Activated CD4-positive, alpha-beta memory T cell treated with anti-CD3 and anti-CD28 coated beads for 36 hours (primary cell): ENCODE results near the gene TACR1. TPM values are rescaled to one million over a fixed set of nuclear protein-coding genes. Genes with fewer than 3 reads are reported as not detected.

Experiments
- CTCF ChIA-PET: fragments of 350-600 bp; sonication (Branson Sonifier 250); formaldehyde crosslinking; loops from one replicate; lab custom pipeline; 2021; ENCODE audit warnings: antibody characterized with exemption, inconsistent platforms; lab: Charles Lee
- POLR2A ChIA-PET: fragments of 350-600 bp; sonication (Branson Sonifier 250); formaldehyde crosslinking; loops from one replicate; lab custom pipeline; 2021; ENCODE audit warnings: antibody characterized with exemption; lab: Charles Lee
- DNase-seq: peaks from one replicate; pipeline ENCODE4 v3.0.0-alpha.2; 2020
- H3K27ac Mint-ChIP-seq: one replicate; pipeline ENCODE4 v1.8.0; 2021; ENCODE audit warnings: mixed read lengths
- H3K27me3 Mint-ChIP-seq: one replicate; pipeline ENCODE4 v1.8.0; 2021; ENCODE audit warnings: mixed read lengths
- H3K36me3 Mint-ChIP-seq: one replicate; pipeline ENCODE4 v1.8.0; 2021; ENCODE audit warnings: mixed read lengths
- H3K4me1 Mint-ChIP-seq: one replicate; pipeline ENCODE4 v1.8.0; 2021; ENCODE audit warnings: low read depth, mixed read lengths
- H3K4me3 Mint-ChIP-seq: one replicate; pipeline ENCODE4 v1.8.0; 2021; ENCODE audit warnings: mild to moderate bottlenecking, mixed read lengths
- H3K9me3 Mint-ChIP-seq: one replicate; pipeline ENCODE4 v1.8.0; 2021; ENCODE audit warnings: mixed read lengths
- intact Hi-C: fragments of 100-400 bp; cut with micrococcal nuclease; formaldehyde crosslinking; loops from one replicate; pipeline ENCODE4 v1.15.1; 2023
- total RNA-seq, 2 experiments: library from RNA; stranded (reverse); gene quantifications; one replicate each; pipeline ENCODE4 v1.2.3, GENCODE V29; 2021

TACR1 gene
- total RNA-seq, 2 experiments from 2014 or later = not detected

DNA sequence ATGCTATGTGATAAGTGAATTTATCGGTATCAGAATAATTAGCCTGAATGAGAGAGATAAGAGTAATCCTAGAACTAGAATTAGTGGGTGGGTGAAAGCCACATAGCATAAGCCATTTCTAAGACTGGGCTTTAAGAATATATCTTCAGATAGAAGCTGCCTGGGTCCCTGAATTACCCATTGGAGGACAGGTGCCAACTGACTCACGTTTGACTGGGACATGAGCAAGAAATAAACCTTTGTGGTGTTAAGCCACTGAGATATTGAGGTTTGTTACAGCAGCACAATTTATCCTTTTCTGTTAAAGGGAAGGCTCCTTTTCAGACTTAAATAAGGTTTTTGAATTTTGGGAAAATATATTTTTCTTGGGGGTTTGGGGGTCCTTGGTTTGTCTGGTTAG, 145.0 kb downstream of the TACR1 start:
- intact Hi-C loops = no loop called here
- H3K4me1 Mint-ChIP-seq = no peaks in the 10 kb centered on the region
- H3K27me3 Mint-ChIP-seq = no peaks in the 10 kb centered on the region

GRCh38 chr2:75053484-75054112, 145.7 kb downstream of the TACR1 start:
- Mint-ChIP-seq H3K36me3 (no peaks in the 10 kb centered on the region), H3K4me3 (no peak overlapping the region), H3K27me3 (no peaks in the 10 kb centered on the region), H3K4me1 (no peaks in the 10 kb centered on the region), H3K9me3 (no peaks in the 10 kb centered on the region), H3K27ac (no peak overlapping the region)
- DNase-seq = no peak
- ChIA-PET CTCF (interaction anchor here (1.0 to 1.2 kb wide), 2 partner anchors 20 to 574 kb away, joined by 3 read pairs; no protein-coding TSS in a partner anchor), POLR2A (no interaction called here)
- intact Hi-C loops = no loop called here

More for the DNA sequence above, 145.0 kb downstream of the TACR1 start:
- POLR2A ChIA-PET = no interaction called here
- no peak overlapping the region for H3K4me3 Mint-ChIP-seq
- CTCF ChIA-PET = no interaction called here
- no peaks in the 10 kb centered on the region for H3K9me3 Mint-ChIP-seq
- no peaks in the 10 kb centered on the region for H3K36me3 Mint-ChIP-seq
- no peak for DNase-seq
- H3K27ac Mint-ChIP-seq = no peak overlapping the region

- no peak overlapping the region for H3K27ac Mint-ChIP-seq
- H3K27me3 Mint-ChIP-seq = no peaks in the 10 kb centered on the region
- H3K4me1 Mint-ChIP-seq = no peaks in the 10 kb centered on the region
- intact Hi-C loops = no loop called here
- DNase-seq = no peak
- POLR2A ChIA-PET = no interaction called here
- H3K4me3 Mint-ChIP-seq = no peak overlapping the region
- H3K9me3 Mint-ChIP-seq = no peaks in the 10 kb centered on the region
- CTCF ChIA-PET = no interaction called here
- no peaks in the 10 kb centered on the region for H3K36me3 Mint-ChIP-seq
Observed at GRCh38 chr2:75047992-75048625, 151.2 kb downstream of the TACR1 start.

DNA sequence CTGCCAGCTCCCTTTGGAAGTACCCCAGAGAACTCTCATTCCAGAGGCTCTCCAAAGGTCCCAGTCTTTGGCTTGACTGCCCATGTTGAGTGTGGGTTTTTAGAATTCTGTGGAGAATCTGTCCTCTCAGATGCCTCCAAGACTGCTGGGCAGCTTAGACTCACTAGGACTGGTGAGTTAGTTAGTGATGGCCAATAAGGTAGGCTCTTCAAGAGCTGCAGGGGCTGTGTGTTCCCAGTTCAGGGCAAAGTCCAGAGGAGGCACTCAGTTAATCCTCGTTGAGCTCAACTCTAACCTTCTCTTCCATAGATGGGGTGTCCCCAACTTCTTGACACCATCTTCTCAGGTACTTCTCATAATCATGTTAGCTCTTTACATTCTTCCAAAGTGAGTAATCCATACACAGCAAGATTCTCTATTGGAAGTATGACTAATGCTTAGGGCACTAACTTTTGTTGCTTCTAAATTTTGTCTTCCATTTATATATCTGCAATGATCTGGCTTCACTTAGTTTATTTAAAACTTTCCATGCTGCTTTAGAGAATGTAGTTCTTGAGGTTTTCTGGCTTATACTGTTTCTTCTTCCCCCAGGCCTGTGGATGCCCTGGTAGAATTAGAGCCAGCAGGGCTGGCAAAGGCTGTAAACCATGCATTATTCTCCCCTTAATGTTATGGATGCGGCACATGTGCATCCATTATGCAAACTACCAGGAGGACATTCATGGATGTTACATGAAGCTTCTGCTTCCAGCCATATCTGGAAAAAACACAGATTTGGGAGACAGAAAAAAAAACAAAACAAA, 151.9 kb downstream of the TACR1 start:
- H3K9me3 Mint-ChIP-seq = no peaks in the 10 kb centered on the region
- no peaks in the 10 kb centered on the region for H3K4me1 Mint-ChIP-seq
- ChIA-PET CTCF (no interaction called here), POLR2A (no interaction called here)
- no peak overlapping the region for H3K4me3 Mint-ChIP-seq
- no peaks in the 10 kb centered on the region for H3K36me3 Mint-ChIP-seq
- no peak overlapping the region for H3K27ac Mint-ChIP-seq
- no peak for DNase-seq
- intact Hi-C loops = no loop called here
- H3K27me3 Mint-ChIP-seq = no peaks in the 10 kb centered on the region

DNA sequence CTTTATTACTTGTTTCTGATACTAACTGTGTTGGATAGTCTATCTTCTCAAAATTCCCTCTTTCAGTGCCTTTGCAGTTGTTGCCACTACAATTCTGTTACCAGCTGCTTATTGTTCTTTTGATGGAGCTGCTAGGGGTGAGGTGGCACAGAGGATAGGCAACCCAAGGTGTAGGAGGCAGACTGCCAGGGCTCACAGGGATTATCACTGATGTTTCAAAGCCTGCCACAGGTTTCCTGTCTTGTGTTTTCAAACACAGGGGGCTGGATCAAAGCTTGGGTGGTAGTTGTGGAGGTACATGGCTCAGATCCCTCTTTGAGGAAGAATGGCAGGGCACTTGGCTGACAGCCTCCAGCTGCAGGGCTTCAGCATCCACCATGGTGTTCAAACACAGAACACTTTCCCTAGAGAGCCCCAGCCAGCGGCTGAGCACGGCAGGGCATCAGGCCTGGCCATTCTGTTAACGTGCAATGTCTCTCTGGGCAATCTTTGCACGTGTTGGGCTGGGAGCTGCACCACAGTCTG, 153.7 kb downstream of the TACR1 start:
- H3K27ac Mint-ChIP-seq = no peak overlapping the region
- DNase-seq = no peak
- intact Hi-C loops = no loop called here
- no peaks in the 10 kb centered on the region for H3K9me3 Mint-ChIP-seq
- no peak overlapping the region for H3K4me3 Mint-ChIP-seq
- H3K4me1 Mint-ChIP-seq = no peaks in the 10 kb centered on the region
- no peaks in the 10 kb centered on the region for H3K27me3 Mint-ChIP-seq
- CTCF ChIA-PET = interaction anchor here (2.0 kb wide), 1 partner anchor 18 kb away, joined by 6 read pairs; no protein-coding TSS in a partner anchor
- no peaks in the 10 kb centered on the region for H3K36me3 Mint-ChIP-seq
- POLR2A ChIA-PET = no interaction called here

DNA sequence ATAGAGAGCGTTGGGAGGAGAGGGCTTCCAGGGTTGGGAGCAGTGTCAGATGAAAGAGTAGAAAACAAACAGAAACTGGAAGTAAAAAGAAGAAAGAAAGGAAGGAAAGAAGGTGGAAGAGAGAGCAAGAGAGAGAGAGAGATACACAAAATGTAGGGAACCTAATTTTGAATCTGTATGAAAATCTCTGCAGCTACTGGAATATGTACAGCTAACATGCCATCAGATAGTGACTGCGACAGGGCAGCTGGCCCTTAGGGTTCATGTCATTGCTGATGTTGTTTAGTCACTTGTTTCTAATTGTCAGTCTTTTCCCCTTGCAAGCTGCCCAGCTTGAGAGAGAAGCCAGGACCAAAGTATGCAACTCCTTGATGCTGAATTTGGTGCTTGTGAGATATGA, 155.0 kb downstream of the TACR1 start:
- POLR2A ChIA-PET = no interaction called here
- intact Hi-C loops = no loop called here
- Mint-ChIP-seq H3K4me3 (no peak overlapping the region), H3K9me3 (no peaks in the 10 kb centered on the region), H3K36me3 (no peaks in the 10 kb centered on the region), H3K4me1 (no peaks in the 10 kb centered on the region), H3K27me3 (no peaks in the 10 kb centered on the region), H3K27ac (no peak overlapping the region)
- DNase-seq = no peak
- CTCF ChIA-PET = no interaction called here

- H3K27me3 Mint-ChIP-seq = no peaks in the 10 kb centered on the region
- POLR2A ChIA-PET = no interaction called here
- DNase-seq = no peak
- no peaks in the 10 kb centered on the region for H3K9me3 Mint-ChIP-seq
- intact Hi-C loops = no loop called here
- no peak overlapping the region for H3K4me3 Mint-ChIP-seq
- no peaks in the 10 kb centered on the region for H3K4me1 Mint-ChIP-seq
- H3K36me3 Mint-ChIP-seq = no peaks in the 10 kb centered on the region
- no peak overlapping the region for H3K27ac Mint-ChIP-seq
- CTCF ChIA-PET = interaction anchor here (0.6 kb wide), 1 partner anchor 74 kb away, joined by 3 read pairs; no protein-coding TSS in a partner anchor
Observed at GRCh38 chr2:75042823-75043222, 156.5 kb downstream of the TACR1 start.

DNA sequence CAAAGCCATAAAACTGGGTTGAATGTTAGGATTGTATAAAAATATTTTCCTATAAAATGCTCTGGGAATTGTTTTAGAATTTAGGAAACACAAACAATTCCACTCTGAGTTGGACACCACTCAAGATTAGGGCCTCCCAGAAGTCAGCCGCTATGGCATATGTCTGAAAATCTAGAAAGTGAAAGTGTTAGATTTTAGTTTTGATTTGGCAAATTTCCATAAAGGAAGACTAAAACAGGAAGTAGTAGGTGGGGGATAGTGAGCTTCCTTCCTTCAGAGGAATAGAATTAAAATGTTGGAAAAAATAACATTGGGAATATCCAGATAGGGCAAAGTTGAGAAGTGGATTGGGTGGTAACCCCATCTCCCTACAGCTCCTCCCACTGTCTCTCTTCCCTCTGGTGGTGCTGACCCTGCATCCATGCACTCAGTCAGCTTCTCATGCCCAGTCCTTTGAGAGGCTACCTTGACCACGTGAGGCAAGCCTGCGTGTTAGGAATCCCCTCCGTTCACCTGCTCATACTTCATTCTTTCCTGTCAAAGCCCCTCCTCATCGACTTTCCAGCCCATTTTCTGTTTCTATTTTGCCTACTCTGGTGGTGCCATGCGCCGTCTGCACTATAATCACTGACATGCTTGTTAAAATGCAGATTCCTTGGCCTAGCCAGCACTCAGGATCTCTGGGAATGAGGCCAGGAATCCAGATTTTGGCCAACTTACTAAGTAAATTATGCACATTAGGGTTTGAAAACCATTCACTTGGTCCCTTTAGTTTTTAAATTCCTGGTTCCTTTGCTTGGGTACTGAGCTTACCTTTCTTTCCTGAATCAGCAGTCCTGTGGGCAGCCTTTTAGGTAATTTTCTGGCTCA, 157.4 kb downstream of the TACR1 start:
- no peak overlapping the region for H3K27ac Mint-ChIP-seq
- POLR2A ChIA-PET = no interaction called here

GRCh38 chr2:75041226-75041625, 158.1 kb downstream of the TACR1 start:
- ChIA-PET CTCF (no interaction called here), POLR2A (no interaction called here)
- no peaks in the 10 kb centered on the region for H3K27me3 Mint-ChIP-seq
- H3K9me3 Mint-ChIP-seq = no peaks in the 10 kb centered on the region
- no peaks in the 10 kb centered on the region for H3K36me3 Mint-ChIP-seq
- H3K4me3 Mint-ChIP-seq = no peak overlapping the region
- H3K27ac Mint-ChIP-seq = no peak overlapping the region
- DNase-seq = no peak
- H3K4me1 Mint-ChIP-seq = no peaks in the 10 kb centered on the region
- intact Hi-C loops = no loop called here

More for the DNA sequence above, 157.4 kb downstream of the TACR1 start:
- H3K4me1 Mint-ChIP-seq = no peaks in the 10 kb centered on the region
- H3K9me3 Mint-ChIP-seq = no peaks in the 10 kb centered on the region
- H3K4me3 Mint-ChIP-seq = no peak overlapping the region
- intact Hi-C loops = no loop called here
- H3K36me3 Mint-ChIP-seq = no peaks in the 10 kb centered on the region
- H3K27me3 Mint-ChIP-seq = no peaks in the 10 kb centered on the region
- CTCF ChIA-PET = interaction anchor here (0.7 kb wide), 1 partner anchor 23 kb away, joined by 3 read pairs; no protein-coding TSS in a partner anchor
- no peak for DNase-seq

GRCh38 chr2:75035444-75036353, 163.6 kb downstream of the TACR1 start:
- CTCF ChIA-PET = no interaction called here
- no peak overlapping the region for H3K4me3 Mint-ChIP-seq
- no peaks in the 10 kb centered on the region for H3K9me3 Mint-ChIP-seq
- H3K36me3 Mint-ChIP-seq = no peaks in the 10 kb centered on the region
- POLR2A ChIA-PET = no interaction called here
- no peak for DNase-seq
- intact Hi-C loops = no loop called here
- no peak overlapping the region for H3K27ac Mint-ChIP-seq
- H3K27me3 Mint-ChIP-seq = no peaks in the 10 kb centered on the region
- no peaks in the 10 kb centered on the region for H3K4me1 Mint-ChIP-seq

- ChIA-PET POLR2A (no interaction called here), CTCF (no interaction called here)
- DNase-seq = no peak
- H3K36me3 Mint-ChIP-seq = no peaks in the 10 kb centered on the region
- H3K4me1 Mint-ChIP-seq = no peaks in the 10 kb centered on the region
- intact Hi-C loops = no loop called here
- H3K9me3 Mint-ChIP-seq = no peaks in the 10 kb centered on the region
- H3K27me3 Mint-ChIP-seq = no peaks in the 10 kb centered on the region
- H3K27ac Mint-ChIP-seq = no peak overlapping the region
- H3K4me3 Mint-ChIP-seq = no peak overlapping the region
Observed at GRCh38 chr2:75033516-75033915, 165.8 kb downstream of the TACR1 start.
